ENCODE measurements around the gene PRDM16.

DNA sequence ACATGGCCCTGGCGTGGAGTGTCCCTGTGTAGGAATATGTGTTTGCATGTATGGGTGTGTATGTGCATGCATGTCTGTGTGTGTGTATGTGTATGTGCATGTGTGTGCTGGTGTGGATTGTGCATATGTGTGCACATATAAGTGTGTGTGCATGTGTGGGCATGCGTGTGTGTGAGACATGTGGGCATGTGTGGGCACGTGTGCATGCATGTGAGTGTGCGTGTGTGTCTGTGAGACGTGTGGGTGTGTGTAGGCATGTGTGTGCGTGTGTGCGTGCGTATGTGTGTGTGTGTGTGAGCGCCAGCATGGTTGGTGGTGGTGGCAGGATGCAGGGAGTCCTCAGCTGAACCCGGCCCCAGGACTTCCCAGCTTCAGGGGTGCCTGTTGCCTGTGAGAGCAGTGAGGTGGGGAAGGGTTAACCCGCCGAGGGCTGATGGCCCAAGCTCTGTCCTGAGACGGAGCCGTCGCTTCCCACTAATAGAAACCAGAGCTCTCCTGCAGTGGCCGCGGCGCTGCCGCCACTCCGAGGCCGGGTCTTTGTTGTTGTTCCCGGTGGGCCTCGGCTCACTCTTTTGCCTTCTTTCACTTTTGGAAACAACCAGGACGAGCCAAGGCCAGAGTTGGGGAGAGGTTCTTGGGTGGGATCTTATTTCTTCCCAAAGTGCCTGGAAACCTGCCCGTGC lies 241.9 kb downstream of the PRDM16 start:
- TF ChIP-seq POLR2A (IDR thresholded peaks at IDR 0.05) = no peak
- TF ChIP-seq, protein P1, sequence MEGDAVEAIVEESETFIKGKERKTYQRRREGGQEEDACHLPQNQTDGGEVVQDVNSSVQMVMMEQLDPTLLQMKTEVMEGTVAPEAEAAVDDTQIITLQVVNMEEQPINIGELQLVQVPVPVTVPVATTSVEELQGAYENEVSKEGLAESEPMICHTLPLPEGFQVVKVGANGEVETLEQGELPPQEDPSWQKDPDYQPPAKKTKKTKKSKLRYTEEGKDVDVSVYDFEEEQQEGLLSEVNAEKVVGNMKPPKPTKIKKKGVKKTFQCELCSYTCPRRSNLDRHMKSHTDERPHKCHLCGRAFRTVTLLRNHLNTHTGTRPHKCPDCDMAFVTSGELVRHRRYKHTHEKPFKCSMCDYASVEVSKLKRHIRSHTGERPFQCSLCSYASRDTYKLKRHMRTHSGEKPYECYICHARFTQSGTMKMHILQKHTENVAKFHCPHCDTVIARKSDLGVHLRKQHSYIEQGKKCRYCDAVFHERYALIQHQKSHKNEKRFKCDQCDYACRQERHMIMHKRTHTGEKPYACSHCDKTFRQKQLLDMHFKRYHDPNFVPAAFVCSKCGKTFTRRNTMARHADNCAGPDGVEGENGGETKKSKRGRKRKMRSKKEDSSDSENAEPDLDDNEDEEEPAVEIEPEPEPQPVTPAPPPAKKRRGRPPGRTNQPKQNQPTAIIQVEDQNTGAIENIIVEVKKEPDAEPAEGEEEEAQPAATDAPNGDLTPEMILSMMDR (IDR thresholded peaks at IDR 0.05) = no peak

Measured in uterus (tissue), 2 donors.